ENCODE measurements around the gene ATP8B4. TPM values are rescaled to one million over a fixed set of nuclear protein-coding genes. Genes with fewer than 3 reads are reported as not detected.

Gene ATP8B4
- total and polyA plus RNA-seq, 2 donors (not counting 1 experiment from before 2014, with no cell fraction given): 3.5 to 19.5 TPM

DNA sequence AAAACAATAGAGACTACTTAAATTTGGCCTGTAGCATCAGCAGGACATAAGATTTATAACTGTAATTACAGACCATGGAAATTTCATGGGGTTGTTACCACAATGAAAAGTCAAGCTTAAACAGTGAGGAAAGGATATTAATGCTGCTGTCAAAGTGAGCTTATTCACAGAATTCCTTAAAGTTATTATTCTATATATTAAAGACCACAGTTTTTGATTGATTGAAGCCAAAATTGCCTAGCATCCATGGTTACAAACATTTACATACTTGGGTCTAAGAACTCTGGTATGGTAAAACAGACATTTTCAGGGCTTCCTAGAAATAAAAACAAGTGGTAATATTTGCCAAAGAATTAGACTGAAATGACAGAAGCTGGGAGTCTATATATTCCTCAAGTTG, 248.6 kb downstream of the ATP8B4 start:
- no peak overlapping the region for H3K4me3 ChIP-seq (replicated peaks in 1 of 4; ENCODE audit: control extremely low read depth in 1 of 4, insufficient read depth in 1 of 4, low read depth in 3 of 4, low read length in 4 of 4)
- H4K20me1 ChIP-seq (ENCODE audit: control insufficient read depth, extremely low read depth, insufficient read depth, low read length): no peaks in the 10 kb centered on the region
- H3K36me3 ChIP-seq (ENCODE audit: control insufficient read depth, insufficient read depth, low read length): no peaks in the 10 kb centered on the region
- no peak overlapping the region for H3K9ac ChIP-seq (ENCODE audit: insufficient read depth, low read length)
- DNase-seq (ENCODE audit: low read depth in 2 of 2): peak in 1 of 2 donors; percentile 36
- TF ChIP-seq EZH2 (IDR thresholded peaks at IDR 0.05; ENCODE audit: low read length, missing control alignments): no peak
- TF ChIP-seq, protein P1, sequence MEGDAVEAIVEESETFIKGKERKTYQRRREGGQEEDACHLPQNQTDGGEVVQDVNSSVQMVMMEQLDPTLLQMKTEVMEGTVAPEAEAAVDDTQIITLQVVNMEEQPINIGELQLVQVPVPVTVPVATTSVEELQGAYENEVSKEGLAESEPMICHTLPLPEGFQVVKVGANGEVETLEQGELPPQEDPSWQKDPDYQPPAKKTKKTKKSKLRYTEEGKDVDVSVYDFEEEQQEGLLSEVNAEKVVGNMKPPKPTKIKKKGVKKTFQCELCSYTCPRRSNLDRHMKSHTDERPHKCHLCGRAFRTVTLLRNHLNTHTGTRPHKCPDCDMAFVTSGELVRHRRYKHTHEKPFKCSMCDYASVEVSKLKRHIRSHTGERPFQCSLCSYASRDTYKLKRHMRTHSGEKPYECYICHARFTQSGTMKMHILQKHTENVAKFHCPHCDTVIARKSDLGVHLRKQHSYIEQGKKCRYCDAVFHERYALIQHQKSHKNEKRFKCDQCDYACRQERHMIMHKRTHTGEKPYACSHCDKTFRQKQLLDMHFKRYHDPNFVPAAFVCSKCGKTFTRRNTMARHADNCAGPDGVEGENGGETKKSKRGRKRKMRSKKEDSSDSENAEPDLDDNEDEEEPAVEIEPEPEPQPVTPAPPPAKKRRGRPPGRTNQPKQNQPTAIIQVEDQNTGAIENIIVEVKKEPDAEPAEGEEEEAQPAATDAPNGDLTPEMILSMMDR (conservative IDR thresholded peaks at IDR 0.05 in 1 of 2, IDR thresholded peaks at IDR 0.05 in 1 of 2; ENCODE audit: low read depth in 1 of 2, low read length in 2 of 2): no peak
- no peaks in the 10 kb centered on the region for H3K79me2 ChIP-seq (ENCODE audit: control insufficient read depth, insufficient read depth, low read length)
- no peak overlapping the region for H3K4me2 ChIP-seq (ENCODE audit: extremely low read depth, insufficient read depth, low read length)
- no peaks in the 10 kb centered on the region for H3K27me3 ChIP-seq (ENCODE audit: control insufficient read depth, insufficient read depth, low read length)
- no peak overlapping the region for H3K27ac ChIP-seq (ENCODE audit: insufficient read depth, low read length)
- no peaks in the 10 kb centered on the region for H3K4me1 ChIP-seq (ENCODE audit: control insufficient read depth, extremely low read depth, insufficient read depth, low read length)
- no peak overlapping the region for H2AFZ ChIP-seq (ENCODE audit: low read length)
- no peaks in the 10 kb centered on the region for H3K9me3 ChIP-seq (ENCODE audit: control insufficient read depth, insufficient read depth, low read depth, low read length)

DNA sequence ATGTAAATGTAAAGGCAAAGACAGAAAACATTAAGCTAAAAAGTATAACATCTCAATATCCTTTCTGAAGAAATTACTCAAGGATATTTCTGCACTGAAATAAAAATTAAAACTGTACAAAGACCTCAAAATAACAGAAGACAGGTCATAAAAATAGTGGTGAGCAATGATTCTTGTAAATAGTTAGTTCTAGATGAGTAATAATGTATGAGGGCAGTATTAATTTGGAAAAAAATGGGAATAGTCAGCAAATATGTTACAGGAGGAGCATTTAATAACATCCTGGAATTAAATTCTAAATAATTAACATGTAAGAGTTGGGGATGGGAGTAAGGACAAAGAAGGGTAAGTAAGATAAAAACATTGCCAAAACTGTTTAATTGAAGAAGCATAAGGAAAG, 250.7 kb downstream of the ATP8B4 start:
- Histone ChIP-seq H3K9me3 (ENCODE audit: control insufficient read depth, insufficient read depth, low read depth, low read length) (no peaks in the 10 kb centered on the region), H3K9ac (ENCODE audit: insufficient read depth, low read length) (no peak overlapping the region), H3K27ac (ENCODE audit: insufficient read depth, low read length) (no peak overlapping the region), H2AFZ (ENCODE audit: low read length) (no peak overlapping the region), H3K4me3 (replicated peaks in 1 of 4; ENCODE audit: control extremely low read depth in 1 of 4, insufficient read depth in 1 of 4, low read depth in 3 of 4, low read length in 4 of 4) (no peak overlapping the region), H3K27me3 (ENCODE audit: control insufficient read depth, insufficient read depth, low read length) (no peaks in the 10 kb centered on the region), H3K79me2 (ENCODE audit: control insufficient read depth, insufficient read depth, low read length) (no peaks in the 10 kb centered on the region), H3K36me3 (ENCODE audit: control insufficient read depth, insufficient read depth, low read length) (no peaks in the 10 kb centered on the region), H3K4me2 (ENCODE audit: extremely low read depth, insufficient read depth, low read length) (no peak overlapping the region), H3K4me1 (ENCODE audit: control insufficient read depth, extremely low read depth, insufficient read depth, low read length) (peaks cover 2% of the 10 kb centered on the region), H4K20me1 (ENCODE audit: control insufficient read depth, extremely low read depth, insufficient read depth, low read length) (no peaks in the 10 kb centered on the region)
- no peak for DNase-seq (ENCODE audit: low read depth in 2 of 2)
- TF ChIP-seq, protein P1 (conservative IDR thresholded peaks at IDR 0.05 in 1 of 2, IDR thresholded peaks at IDR 0.05 in 1 of 2; ENCODE audit: low read depth in 1 of 2, low read length in 2 of 2): no peak
- TF ChIP-seq EZH2 (IDR thresholded peaks at IDR 0.05; ENCODE audit: low read length, missing control alignments): no peak

DNA sequence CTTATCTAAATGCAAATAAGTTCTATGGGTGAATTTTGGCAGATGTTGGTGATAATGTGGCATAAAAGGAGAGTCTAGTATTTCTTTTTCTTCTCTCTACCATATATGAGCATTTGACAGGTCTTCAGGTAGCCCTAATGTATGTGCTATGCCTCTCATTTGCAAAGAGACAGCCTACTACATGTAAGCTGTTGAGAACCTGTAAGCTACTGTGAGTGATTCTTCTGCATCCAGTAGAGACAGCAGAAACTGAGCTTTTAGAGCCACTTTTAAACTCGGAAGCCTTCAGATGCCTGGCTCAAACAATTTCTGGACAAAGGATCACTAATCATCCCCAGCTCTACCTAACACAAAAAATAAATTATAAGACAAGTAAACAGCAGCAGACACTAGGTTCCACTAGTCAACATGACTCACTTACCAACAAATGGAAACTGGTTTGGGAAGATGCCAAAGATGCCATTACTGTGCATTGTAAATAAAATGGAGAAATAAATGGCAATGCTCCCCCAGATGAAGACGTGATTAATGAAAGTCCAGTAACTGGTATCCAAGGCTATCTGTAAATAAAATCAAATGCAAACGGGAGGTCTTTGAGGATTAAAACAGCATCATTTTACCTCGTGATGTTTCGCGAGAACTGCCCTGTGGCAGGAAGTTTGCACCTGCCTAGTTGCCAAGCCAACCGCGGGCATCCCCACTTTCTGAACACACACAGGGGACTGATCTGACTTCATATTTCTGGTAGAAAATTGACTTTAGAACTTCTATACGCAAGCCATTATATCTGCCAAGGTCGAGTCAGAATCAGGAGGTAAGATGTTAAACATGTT, 252.9 kb downstream of the ATP8B4 start:
- Histone ChIP-seq H3K4me2 (ENCODE audit: extremely low read depth, insufficient read depth, low read length) (no peak overlapping the region), H3K27ac (ENCODE audit: insufficient read depth, low read length) (no peak overlapping the region), H3K9me3 (ENCODE audit: control insufficient read depth, insufficient read depth, low read depth, low read length) (no peaks in the 10 kb centered on the region), H2AFZ (ENCODE audit: low read length) (no peak overlapping the region), H3K9ac (ENCODE audit: insufficient read depth, low read length) (no peak overlapping the region), H3K79me2 (ENCODE audit: control insufficient read depth, insufficient read depth, low read length) (no peaks in the 10 kb centered on the region), H4K20me1 (ENCODE audit: control insufficient read depth, extremely low read depth, insufficient read depth, low read length) (no peaks in the 10 kb centered on the region), H3K4me3 (replicated peaks in 1 of 4; ENCODE audit: control extremely low read depth in 1 of 4, insufficient read depth in 1 of 4, low read depth in 3 of 4, low read length in 4 of 4) (no peak overlapping the region), H3K4me1 (ENCODE audit: control insufficient read depth, extremely low read depth, insufficient read depth, low read length) (peaks cover 6% of the 10 kb centered on the region), H3K27me3 (ENCODE audit: control insufficient read depth, insufficient read depth, low read length) (no peaks in the 10 kb centered on the region), H3K36me3 (ENCODE audit: control insufficient read depth, insufficient read depth, low read length) (no peaks in the 10 kb centered on the region)
- no peak for DNase-seq (ENCODE audit: low read depth in 2 of 2)
- TF ChIP-seq EZH2 (IDR thresholded peaks at IDR 0.05; ENCODE audit: low read length, missing control alignments): no peak
- TF ChIP-seq, protein P1 (conservative IDR thresholded peaks at IDR 0.05 in 1 of 2, IDR thresholded peaks at IDR 0.05 in 1 of 2; ENCODE audit: low read depth in 1 of 2, low read length in 2 of 2): no peak
